HepG2 (cell line): ENCODE measurements around the gene MRPS5. TPM values are rescaled to one million over a fixed set of nuclear protein-coding genes. Genes with fewer than 3 reads are reported as not detected.

Experiments used
- KLF16 ChIP-seq, 2 experiments: sonication (generic) in 1 of 2; formaldehyde crosslinking in 1 of 2; IDR thresholded peaks; 2 replicates each; pipeline versions ENCODE4 v1.6.1 to v1.8.0; 2016 to 2023; ENCODE audit warnings: missing genetic modification reagents in 2 of 2, missing compliant biosample characterization in 1 of 2
- SMAD9 ChIP-seq: sonication (generic); formaldehyde crosslinking; IDR thresholded peaks from 2 replicates; pipeline ENCODE4 v1.5.1; 2020; ENCODE audit warnings: mild to moderate bottlenecking, missing genetic modification reagents
- SOX5 ChIP-seq: IDR thresholded peaks from 2 replicates; pipeline ENCODE4 v1.6.1; 2016; ENCODE audit warnings: borderline replicate concordance
- SSRP1 ChIP-seq: IDR thresholded peaks from 2 replicates; pipeline ENCODE4 v1.6.1; 2016; ENCODE audit warnings: control low read depth
- ZBTB20 ChIP-seq: sonication (generic); formaldehyde crosslinking; IDR thresholded peaks from 2 replicates; pipeline ENCODE4 v1.8.1; 2023; ENCODE audit warnings: missing genetic modification reagents, low read depth, mild to moderate bottlenecking, borderline replicate concordance
- ZNF101 ChIP-seq: sonication (generic); formaldehyde crosslinking; IDR thresholded peaks from 2 replicates; pipeline ENCODE4 v1.4.0; 2020; ENCODE audit warnings: mild to moderate bottlenecking, low read depth, missing genetic modification reagents, borderline replicate concordance
- ZNF552 ChIP-seq: sonication (generic); formaldehyde crosslinking; IDR thresholded peaks from 2 replicates; pipeline ENCODE4 v1.9.0; 2022; ENCODE audit warnings: missing genetic modification reagents, mild to moderate bottlenecking, borderline replicate concordance
- ZNF570 ChIP-seq: sonication (generic); formaldehyde crosslinking; IDR thresholded peaks from 2 replicates; pipeline ENCODE4 v1.4.0; 2020; ENCODE audit warnings: mild to moderate bottlenecking, missing genetic modification reagents, borderline replicate concordance
- ZNF687 ChIP-seq: sonication (generic); formaldehyde crosslinking; IDR thresholded peaks from 2 replicates; pipeline ENCODE4 v1.5.1; 2020; ENCODE audit warnings: mild to moderate bottlenecking, missing genetic modification reagents, moderate library complexity
- ZNF740 ChIP-seq: sonication (generic); formaldehyde crosslinking; IDR thresholded peaks from 2 replicates; pipeline ENCODE4 v1.4.0; 2020; ENCODE audit warnings: missing genetic modification reagents
- ZNF75D ChIP-seq: sonication (generic); formaldehyde crosslinking; IDR thresholded peaks from 2 replicates; pipeline ENCODE4 v1.8.1; 2023; ENCODE audit warnings: missing genetic modification reagents, mild to moderate bottlenecking, borderline replicate concordance
- polyA plus RNA-seq, 8 experiments: library from polyadenylated mRNA; depleted of rRNA in 3 of 8; stranded (reverse) in 7 of 8; unstranded in 1 of 8; fragments of >200 nt; fragmentation: Illumina TruSeq in 4 of 8; extraction: Trizol in 4 of 8; gene quantifications; 2 replicates each; pipeline versions ENCODE4 v1.2.1 to v1.2.3, GENCODE V29; 2011 to 2016; ENCODE audit warnings: low read depth in 4 of 8, missing spikeins in 1 of 8, mixed read lengths in 1 of 8; ENCODE audit not compliant: insufficient read depth in 1 of 8
- total RNA-seq, 5 experiments: library from RNA; depleted of rRNA; stranded (reverse); fragments of >200 nt; fragmentation: Illumina TruSeq; extraction: Trizol; gene quantifications; 2 replicates each; pipeline ENCODE4 v1.2.3, GENCODE V29; 2016; ENCODE audit warnings: low read depth in 1 of 5
- TF ChIP-seq, protein P1 (sequence below): sonication (generic); formaldehyde crosslinking; IDR thresholded peaks from 2 replicates; pipeline ENCODE4 v1.4.0; 2020; ENCODE audit warnings: missing genetic modification reagents, borderline replicate concordance
- TF ChIP-seq, protein P2 (sequence below): sonication (generic); formaldehyde crosslinking; IDR thresholded peaks from 2 replicates; pipeline ENCODE4 v1.8.1; 2023; ENCODE audit warnings: missing genetic modification reagents, inconsistent platforms, borderline replicate concordance
- TF ChIP-seq, protein P3 (sequence below), 2 experiments: sonication (generic) in 1 of 2; formaldehyde crosslinking in 1 of 2; IDR thresholded peaks; 2 replicates each; pipeline versions ENCODE4 v1.4.0 to v1.6.1; 2018 to 2020; ENCODE audit warnings: missing genetic modification reagents in 2 of 2, borderline replicate concordance in 1 of 2, low read depth in 1 of 2, mild to moderate bottlenecking in 1 of 2, missing biosample characterization in 1 of 2
- TF ChIP-seq, protein P4 (sequence below): sonication (generic); IDR thresholded peaks from 2 replicates; pipeline ENCODE4 v1.6.1; 2016; ENCODE audit warnings: low read depth, borderline replicate concordance

The MRPS5 gene
- total and polyA plus RNA-seq, 2 of the 13 experiments (the other 11 are each of a cell fraction or from before 2014, with no cell fraction given), result 98.8 to 134 TPM

DNA sequence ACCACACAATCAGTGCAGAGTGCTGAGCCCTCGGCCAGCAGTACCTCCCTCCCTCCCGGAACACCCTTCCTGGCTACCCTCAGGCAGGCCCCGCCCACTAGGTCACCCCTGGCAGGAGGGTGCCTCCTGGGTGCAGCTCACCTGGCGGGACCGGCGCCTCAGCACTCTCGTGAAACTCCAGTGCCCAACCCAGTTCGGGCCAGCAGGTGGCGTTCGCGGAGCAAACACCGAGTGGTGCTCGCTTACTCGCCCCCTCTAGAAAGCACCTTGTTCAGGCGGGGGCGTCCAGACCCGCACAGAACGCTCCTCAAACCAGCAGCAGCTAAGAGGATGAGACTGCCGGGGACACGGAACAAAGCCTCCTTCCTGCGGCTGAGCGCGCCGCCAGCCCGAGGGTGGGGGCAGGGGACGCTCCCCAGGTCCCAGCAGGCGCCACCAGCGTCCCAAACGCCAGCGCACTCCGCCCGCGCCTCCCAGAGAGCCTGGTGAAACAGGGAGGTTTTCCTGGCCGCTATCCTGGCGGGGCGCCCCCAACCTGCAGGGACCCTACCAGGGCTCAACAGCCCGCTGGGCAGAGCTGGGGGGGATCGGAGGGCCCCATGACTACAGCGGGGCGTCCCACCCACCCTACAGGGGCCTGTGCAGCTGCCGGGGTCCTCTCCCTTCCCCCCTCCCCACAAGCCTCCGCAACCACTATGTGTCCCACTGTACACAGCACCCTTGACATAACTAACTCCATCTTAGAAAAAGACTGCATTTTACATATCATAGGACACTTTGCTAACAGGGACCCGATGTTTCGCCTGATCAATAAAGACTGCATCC is 44.7 kb downstream of the MRPS5 start (continued):
- TF ChIP-seq, protein P1, sequence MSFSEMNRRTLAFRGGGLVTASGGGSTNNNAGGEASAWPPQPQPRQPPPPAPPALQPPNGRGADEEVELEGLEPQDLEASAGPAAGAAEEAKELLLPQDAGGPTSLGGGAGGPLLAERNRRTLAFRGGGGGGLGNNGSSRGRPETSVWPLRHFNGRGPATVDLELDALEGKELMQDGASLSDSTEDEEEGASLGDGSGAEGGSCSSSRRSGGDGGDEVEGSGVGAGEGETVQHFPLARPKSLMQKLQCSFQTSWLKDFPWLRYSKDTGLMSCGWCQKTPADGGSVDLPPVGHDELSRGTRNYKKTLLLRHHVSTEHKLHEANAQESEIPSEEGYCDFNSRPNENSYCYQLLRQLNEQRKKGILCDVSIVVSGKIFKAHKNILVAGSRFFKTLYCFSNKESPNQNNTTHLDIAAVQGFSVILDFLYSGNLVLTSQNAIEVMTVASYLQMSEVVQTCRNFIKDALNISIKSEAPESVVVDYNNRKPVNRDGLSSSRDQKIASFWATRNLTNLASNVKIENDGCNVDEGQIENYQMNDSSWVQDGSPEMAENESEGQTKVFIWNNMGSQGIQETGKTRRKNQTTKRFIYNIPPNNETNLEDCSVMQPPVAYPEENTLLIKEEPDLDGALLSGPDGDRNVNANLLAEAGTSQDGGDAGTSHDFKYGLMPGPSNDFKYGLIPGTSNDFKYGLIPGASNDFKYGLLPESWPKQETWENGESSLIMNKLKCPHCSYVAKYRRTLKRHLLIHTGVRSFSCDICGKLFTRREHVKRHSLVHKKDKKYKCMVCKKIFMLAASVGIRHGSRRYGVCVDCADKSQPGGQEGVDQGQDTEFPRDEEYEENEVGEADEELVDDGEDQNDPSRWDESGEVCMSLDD (CRISPR knock-in tag), result no peak
- TF ChIP-seq ZNF101 (no peak), ZBTB20 (CRISPR knock-in tag) (peak; percentile 50; the same call in 1 of the 2 replicates), KLF16 (CRISPR knock-in tag; IDR thresholded peaks at IDR 0.05) (0 out of 4 replicates have a peak, but pooled peaks of 1 of the 2 experiments have one; percentile 35), SMAD9 (no peak), SOX5 (0 out of 2 replicates have a peak, but pooled peaks have one; percentile 13), ZNF570 (no peak), SSRP1 (CRISPR knock-in tag) (0 out of 2 replicates have a peak, but pooled peaks have one; percentile 47), ZNF740 (CRISPR knock-in tag) (no peak), ZNF75D (CRISPR knock-in tag) (no peak), ZNF552 (CRISPR knock-in tag) (no peak; the same call in 1 of the 2 replicates), ZNF687 (CRISPR knock-in tag) (peak; percentile 79)
- TF ChIP-seq, protein P2, sequence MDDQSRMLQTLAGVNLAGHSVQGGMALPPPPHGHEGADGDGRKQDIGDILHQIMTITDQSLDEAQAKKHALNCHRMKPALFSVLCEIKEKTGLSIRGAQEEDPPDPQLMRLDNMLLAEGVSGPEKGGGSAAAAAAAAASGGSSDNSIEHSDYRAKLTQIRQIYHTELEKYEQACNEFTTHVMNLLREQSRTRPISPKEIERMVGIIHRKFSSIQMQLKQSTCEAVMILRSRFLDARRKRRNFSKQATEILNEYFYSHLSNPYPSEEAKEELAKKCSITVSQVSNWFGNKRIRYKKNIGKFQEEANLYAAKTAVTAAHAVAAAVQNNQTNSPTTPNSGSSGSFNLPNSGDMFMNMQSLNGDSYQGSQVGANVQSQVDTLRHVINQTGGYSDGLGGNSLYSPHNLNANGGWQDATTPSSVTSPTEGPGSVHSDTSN (CRISPR knock-in tag), result no peak
- TF ChIP-seq, protein P3, sequence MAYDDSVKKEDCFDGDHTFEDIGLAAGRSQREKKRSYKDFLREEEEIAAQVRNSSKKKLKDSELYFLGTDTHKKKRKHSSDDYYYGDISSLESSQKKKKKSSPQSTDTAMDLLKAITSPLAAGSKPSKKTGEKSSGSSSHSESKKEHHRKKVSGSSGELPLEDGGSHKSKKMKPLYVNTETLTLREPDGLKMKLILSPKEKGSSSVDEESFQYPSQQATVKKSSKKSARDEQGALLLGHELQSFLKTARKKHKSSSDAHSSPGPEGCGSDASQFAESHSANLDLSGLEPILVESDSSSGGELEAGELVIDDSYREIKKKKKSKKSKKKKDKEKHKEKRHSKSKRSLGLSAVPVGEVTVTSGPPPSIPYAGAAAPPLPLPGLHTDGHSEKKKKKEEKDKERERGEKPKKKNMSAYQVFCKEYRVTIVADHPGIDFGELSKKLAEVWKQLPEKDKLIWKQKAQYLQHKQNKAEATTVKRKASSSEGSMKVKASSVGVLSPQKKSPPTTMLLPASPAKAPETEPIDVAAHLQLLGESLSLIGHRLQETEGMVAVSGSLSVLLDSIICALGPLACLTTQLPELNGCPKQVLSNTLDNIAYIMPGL (CRISPR knock-in tag; IDR thresholded peaks at IDR 0.05; ENCODE audit: borderline replicate concordance in 1 of 2, low read depth in 1 of 2), result peak; percentile 92 to 93
- TF ChIP-seq, protein P4, sequence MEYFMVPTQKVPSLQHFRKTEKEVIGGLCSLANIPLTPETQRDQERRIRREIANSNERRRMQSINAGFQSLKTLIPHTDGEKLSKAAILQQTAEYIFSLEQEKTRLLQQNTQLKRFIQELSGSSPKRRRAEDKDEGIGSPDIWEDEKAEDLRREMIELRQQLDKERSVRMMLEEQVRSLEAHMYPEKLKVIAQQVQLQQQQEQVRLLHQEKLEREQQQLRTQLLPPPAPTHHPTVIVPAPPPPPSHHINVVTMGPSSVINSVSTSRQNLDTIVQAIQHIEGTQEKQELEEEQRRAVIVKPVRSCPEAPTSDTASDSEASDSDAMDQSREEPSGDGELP, result peak; percentile 54; the same call in 1 of the 2 replicates
